WTC11 (cell line): ENCODE results near the gene LPAR3. TPM values are rescaled to one million over a fixed set of nuclear protein-coding genes. Genes with fewer than 3 reads are reported as not detected.

Experiments
- ATAC-seq: fragments of 200-7000 bp; cut with Tn5 transposase; 2 replicates; pipeline ENCODE4 v1.10.0; 2021; ENCODE audit warnings: mild to moderate bottlenecking, moderate library complexity
- CTCF ChIA-PET: fragments of 300-600 bp; sonication (Branson Sonifier 250); formaldehyde crosslinking; loops from one replicate; lab custom pipeline; 2021; ENCODE audit warnings: antibody characterized with exemption; lab: Charles Lee
- POLR2A ChIA-PET: fragments of 350-600 bp; sonication (Branson Sonifier 250); formaldehyde crosslinking; loops from one replicate; lab custom pipeline; 2021; ENCODE audit warnings: antibody characterized with exemption; lab: Charles Lee
- DNase-seq: peaks from one replicate; pipeline ENCODE4 v3.0.0; 2021; ENCODE audit warnings: low spot score
- H3K27ac Mint-ChIP-seq: 2 replicates; pipeline ENCODE4 v1.8.0; 2021; ENCODE audit warnings: mixed read lengths
- H3K27me3 Mint-ChIP-seq: 2 replicates; pipeline ENCODE4 v1.8.0; 2021; ENCODE audit warnings: low read depth, mild to moderate bottlenecking, moderate library complexity, mixed read lengths
- H3K36me3 Mint-ChIP-seq: 2 replicates; pipeline ENCODE4 v1.8.0; 2021; ENCODE audit warnings: mixed read lengths
- H3K4me1 Mint-ChIP-seq: 2 replicates; pipeline ENCODE4 v1.8.0; 2022; ENCODE audit warnings: mixed read lengths
- H3K4me3 Mint-ChIP-seq: 2 replicates; pipeline ENCODE4 v1.8.0; 2021; ENCODE audit warnings: mild to moderate bottlenecking, moderate library complexity, mixed read lengths
- H3K9me3 Mint-ChIP-seq: 2 replicates; pipeline ENCODE4 v1.8.0; 2021; ENCODE audit warnings: mixed read lengths
- ATF1 ChIP-seq: sonication (generic); formaldehyde crosslinking; IDR thresholded peaks from 2 replicates; pipeline ENCODE4 v1.8.1; 2023; ENCODE audit warnings: mild to moderate bottlenecking, moderate library complexity, missing genetic modification reagents
- ELF4 ChIP-seq: sonication (generic); formaldehyde crosslinking; IDR thresholded peaks from 2 replicates; pipeline ENCODE4 v1.8.1; 2022; ENCODE audit warnings: low read depth, mild to moderate bottlenecking, moderate library complexity, missing genetic modification reagents
- ETV6 ChIP-seq: sonication (generic); formaldehyde crosslinking; IDR thresholded peaks from 2 replicates; pipeline ENCODE4 v1.8.1; 2022; ENCODE audit warnings: mild to moderate bottlenecking, missing genetic modification reagents
- GABPB1 ChIP-seq: sonication (generic); formaldehyde crosslinking; IDR thresholded peaks from 2 replicates; pipeline ENCODE4 v1.8.1; 2023; ENCODE audit warnings: mild to moderate bottlenecking, missing genetic modification reagents
- MXD4 ChIP-seq: fragments of 250-450 bp; sonication (Bioruptor Pico); IDR thresholded peaks from 2 replicates; pipeline ENCODE4 v1.8.0; 2021; ENCODE audit warnings: mild to moderate bottlenecking, moderate library complexity, borderline replicate concordance
- NR3C1 ChIP-seq: sonication (generic); formaldehyde crosslinking; conservative IDR thresholded peaks from 2 replicates; pipeline ENCODE4 v1.8.1; 2023; ENCODE audit warnings: low read depth, mild to moderate bottlenecking, missing genetic modification reagents
- OVOL2 ChIP-seq: fragments of 250-450 bp; sonication (Bioruptor Pico); IDR thresholded peaks from 2 replicates; pipeline ENCODE4 v1.9.0; 2021; ENCODE audit warnings: mild to moderate bottlenecking, borderline replicate concordance
- RORB ChIP-seq: fragments of 250-450 bp; sonication (Bioruptor Pico); IDR thresholded peaks from 2 replicates; pipeline ENCODE4 v1.9.0; 2021; ENCODE audit warnings: mild to moderate bottlenecking
- TCF7 ChIP-seq: sonication (generic); formaldehyde crosslinking; IDR thresholded peaks from 2 replicates; pipeline ENCODE4 v1.8.0; 2022; ENCODE audit warnings: mild to moderate bottlenecking, low read depth, missing genetic modification reagents, moderate library complexity
- ZNF138 ChIP-seq: sonication (generic); formaldehyde crosslinking; conservative IDR thresholded peaks from 2 replicates; pipeline ENCODE4 v1.8.1; 2022; ENCODE audit warnings: mild to moderate bottlenecking, moderate library complexity, missing genetic modification reagents
- ZNF232 ChIP-seq: sonication (generic); formaldehyde crosslinking; IDR thresholded peaks from 2 replicates; pipeline ENCODE4 v1.8.0; 2022; ENCODE audit warnings: mild to moderate bottlenecking, missing genetic modification reagents
- ZNF317 ChIP-seq: sonication (generic); formaldehyde crosslinking; IDR thresholded peaks from 2 replicates; pipeline ENCODE4 v1.8.1; 2023; ENCODE audit warnings: low read depth, mild to moderate bottlenecking, moderate library complexity, missing genetic modification reagents, borderline replicate concordance
- total RNA-seq: library from RNA; stranded (reverse); gene quantifications from 3 replicates; pipeline ENCODE4 v1.2.3, GENCODE V29; 2021
- TF ChIP-seq, protein P1 (sequence below): fragments of 250-450 bp; sonication (Bioruptor Pico); IDR thresholded peaks from 2 replicates; pipeline ENCODE4 v1.9.0; 2021; ENCODE audit warnings: moderate library complexity, mild to moderate bottlenecking, inconsistent platforms, borderline replicate concordance
- TF ChIP-seq, protein P2 (sequence below): sonication (generic); formaldehyde crosslinking; IDR thresholded peaks from 2 replicates; pipeline ENCODE4 v1.8.0; 2023; ENCODE audit warnings: mild to moderate bottlenecking, missing genetic modification reagents
- TF ChIP-seq, protein P3 (sequence below): sonication (generic); formaldehyde crosslinking; conservative IDR thresholded peaks from 2 replicates; pipeline ENCODE4 v1.8.1; 2023; ENCODE audit warnings: mild to moderate bottlenecking, low read depth, missing genetic modification reagents, moderate library complexity
- TF ChIP-seq, protein P4 (sequence below): sonication (generic); formaldehyde crosslinking; IDR thresholded peaks from 2 replicates; pipeline ENCODE4 v1.8.1; 2023; ENCODE audit warnings: mild to moderate bottlenecking, missing genetic modification reagents, moderate library complexity
- TF ChIP-seq, protein P5 (sequence below): sonication (generic); formaldehyde crosslinking; IDR thresholded peaks from 2 replicates; pipeline ENCODE4 v1.8.0; 2022; ENCODE audit warnings: missing genetic modification reagents

The LPAR3 gene
- total RNA-seq, 1 experiment from 2014 or later = 33.3 TPM

DNA sequence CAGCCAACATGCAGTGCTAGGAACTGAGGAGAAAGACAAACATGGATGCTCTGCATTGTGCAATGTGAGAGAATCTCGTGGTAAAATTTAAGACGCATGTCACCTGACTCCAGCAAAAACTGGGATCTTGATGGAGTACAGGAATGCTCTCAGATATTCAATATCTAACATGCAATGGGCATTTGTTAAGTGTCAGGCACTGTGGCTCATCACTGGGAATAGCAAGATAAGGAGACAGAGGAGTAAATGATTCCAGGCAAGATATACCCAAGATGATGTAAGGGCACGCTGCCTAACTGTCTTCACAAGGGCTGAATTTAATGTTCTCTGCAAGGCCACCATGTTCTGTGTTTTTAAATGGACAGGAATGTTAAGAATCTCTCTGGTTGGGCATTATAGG, 67.8 kb downstream of the LPAR3 start:
- no peak for TF ChIP-seq ATF1
- no peak for TF ChIP-seq TCF7 (CRISPR knock-in tag)
- TF ChIP-seq NR3C1 (CRISPR knock-in tag) = no peak
- TF ChIP-seq, protein P1, sequence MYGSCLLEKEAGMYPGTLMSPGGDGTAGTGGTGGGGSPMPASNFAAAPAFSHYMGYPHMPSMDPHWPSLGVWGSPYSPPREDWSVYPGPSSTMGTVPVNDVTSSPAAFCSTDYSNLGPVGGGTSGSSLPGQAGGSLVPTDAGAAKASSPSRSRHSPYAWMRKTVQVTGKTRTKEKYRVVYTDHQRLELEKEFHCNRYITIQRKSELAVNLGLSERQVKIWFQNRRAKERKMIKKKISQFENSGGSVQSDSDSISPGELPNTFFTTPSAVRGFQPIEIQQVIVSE (CRISPR knock-in tag) = no peak
- TF ChIP-seq, protein P2, sequence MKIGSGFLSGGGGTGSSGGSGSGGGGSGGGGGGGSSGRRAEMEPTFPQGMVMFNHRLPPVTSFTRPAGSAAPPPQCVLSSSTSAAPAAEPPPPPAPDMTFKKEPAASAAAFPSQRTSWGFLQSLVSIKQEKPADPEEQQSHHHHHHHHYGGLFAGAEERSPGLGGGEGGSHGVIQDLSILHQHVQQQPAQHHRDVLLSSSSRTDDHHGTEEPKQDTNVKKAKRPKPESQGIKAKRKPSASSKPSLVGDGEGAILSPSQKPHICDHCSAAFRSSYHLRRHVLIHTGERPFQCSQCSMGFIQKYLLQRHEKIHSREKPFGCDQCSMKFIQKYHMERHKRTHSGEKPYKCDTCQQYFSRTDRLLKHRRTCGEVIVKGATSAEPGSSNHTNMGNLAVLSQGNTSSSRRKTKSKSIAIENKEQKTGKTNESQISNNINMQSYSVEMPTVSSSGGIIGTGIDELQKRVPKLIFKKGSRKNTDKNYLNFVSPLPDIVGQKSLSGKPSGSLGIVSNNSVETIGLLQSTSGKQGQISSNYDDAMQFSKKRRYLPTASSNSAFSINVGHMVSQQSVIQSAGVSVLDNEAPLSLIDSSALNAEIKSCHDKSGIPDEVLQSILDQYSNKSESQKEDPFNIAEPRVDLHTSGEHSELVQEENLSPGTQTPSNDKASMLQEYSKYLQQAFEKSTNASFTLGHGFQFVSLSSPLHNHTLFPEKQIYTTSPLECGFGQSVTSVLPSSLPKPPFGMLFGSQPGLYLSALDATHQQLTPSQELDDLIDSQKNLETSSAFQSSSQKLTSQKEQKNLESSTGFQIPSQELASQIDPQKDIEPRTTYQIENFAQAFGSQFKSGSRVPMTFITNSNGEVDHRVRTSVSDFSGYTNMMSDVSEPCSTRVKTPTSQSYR = no peak
- TF ChIP-seq ELF4 (CRISPR knock-in tag) = no peak
- TF ChIP-seq, protein P3, sequence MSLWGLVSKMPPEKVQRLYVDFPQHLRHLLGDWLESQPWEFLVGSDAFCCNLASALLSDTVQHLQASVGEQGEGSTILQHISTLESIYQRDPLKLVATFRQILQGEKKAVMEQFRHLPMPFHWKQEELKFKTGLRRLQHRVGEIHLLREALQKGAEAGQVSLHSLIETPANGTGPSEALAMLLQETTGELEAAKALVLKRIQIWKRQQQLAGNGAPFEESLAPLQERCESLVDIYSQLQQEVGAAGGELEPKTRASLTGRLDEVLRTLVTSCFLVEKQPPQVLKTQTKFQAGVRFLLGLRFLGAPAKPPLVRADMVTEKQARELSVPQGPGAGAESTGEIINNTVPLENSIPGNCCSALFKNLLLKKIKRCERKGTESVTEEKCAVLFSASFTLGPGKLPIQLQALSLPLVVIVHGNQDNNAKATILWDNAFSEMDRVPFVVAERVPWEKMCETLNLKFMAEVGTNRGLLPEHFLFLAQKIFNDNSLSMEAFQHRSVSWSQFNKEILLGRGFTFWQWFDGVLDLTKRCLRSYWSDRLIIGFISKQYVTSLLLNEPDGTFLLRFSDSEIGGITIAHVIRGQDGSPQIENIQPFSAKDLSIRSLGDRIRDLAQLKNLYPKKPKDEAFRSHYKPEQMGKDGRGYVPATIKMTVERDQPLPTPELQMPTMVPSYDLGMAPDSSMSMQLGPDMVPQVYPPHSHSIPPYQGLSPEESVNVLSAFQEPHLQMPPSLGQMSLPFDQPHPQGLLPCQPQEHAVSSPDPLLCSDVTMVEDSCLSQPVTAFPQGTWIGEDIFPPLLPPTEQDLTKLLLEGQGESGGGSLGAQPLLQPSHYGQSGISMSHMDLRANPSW = no peak
- TF ChIP-seq MXD4 (CRISPR knock-in tag) = no peak
- no peak for TF ChIP-seq RORB (CRISPR knock-in tag)
- TF ChIP-seq, protein P4, sequence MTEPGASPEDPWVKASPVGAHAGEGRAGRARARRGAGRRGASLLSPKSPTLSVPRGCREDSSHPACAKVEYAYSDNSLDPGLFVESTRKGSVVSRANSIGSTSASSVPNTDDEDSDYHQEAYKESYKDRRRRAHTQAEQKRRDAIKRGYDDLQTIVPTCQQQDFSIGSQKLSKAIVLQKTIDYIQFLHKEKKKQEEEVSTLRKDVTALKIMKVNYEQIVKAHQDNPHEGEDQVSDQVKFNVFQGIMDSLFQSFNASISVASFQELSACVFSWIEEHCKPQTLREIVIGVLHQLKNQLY (CRISPR knock-in tag) = no peak
- no peak for TF ChIP-seq ZNF138 (CRISPR knock-in tag)
- no peak for TF ChIP-seq GABPB1
- no peak for TF ChIP-seq ZNF232 (CRISPR knock-in tag)
- no peak for TF ChIP-seq ZNF317 (CRISPR knock-in tag)
- no peak for TF ChIP-seq ETV6 (CRISPR knock-in tag)
- TF ChIP-seq, protein P5, sequence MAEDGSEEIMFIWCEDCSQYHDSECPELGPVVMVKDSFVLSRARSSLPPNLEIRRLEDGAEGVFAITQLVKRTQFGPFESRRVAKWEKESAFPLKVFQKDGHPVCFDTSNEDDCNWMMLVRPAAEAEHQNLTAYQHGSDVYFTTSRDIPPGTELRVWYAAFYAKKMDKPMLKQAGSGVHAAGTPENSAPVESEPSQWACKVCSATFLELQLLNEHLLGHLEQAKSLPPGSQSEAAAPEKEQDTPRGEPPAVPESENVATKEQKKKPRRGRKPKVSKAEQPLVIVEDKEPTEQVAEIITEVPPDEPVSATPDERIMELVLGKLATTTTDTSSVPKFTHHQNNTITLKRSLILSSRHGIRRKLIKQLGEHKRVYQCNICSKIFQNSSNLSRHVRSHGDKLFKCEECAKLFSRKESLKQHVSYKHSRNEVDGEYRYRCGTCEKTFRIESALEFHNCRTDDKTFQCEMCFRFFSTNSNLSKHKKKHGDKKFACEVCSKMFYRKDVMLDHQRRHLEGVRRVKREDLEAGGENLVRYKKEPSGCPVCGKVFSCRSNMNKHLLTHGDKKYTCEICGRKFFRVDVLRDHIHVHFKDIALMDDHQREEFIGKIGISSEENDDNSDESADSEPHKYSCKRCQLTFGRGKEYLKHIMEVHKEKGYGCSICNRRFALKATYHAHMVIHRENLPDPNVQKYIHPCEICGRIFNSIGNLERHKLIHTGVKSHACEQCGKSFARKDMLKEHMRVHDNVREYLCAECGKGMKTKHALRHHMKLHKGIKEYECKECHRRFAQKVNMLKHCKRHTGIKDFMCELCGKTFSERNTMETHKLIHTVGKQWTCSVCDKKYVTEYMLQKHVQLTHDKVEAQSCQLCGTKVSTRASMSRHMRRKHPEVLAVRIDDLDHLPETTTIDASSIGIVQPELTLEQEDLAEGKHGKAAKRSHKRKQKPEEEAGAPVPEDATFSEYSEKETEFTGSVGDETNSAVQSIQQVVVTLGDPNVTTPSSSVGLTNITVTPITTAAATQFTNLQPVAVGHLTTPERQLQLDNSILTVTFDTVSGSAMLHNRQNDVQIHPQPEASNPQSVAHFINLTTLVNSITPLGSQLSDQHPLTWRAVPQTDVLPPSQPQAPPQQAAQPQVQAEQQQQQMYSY (CRISPR knock-in tag) = no peak
- no peak for TF ChIP-seq OVOL2
- POLR2A ChIA-PET = no interaction called here
- Mint-ChIP-seq H3K9me3 (no peaks in the 10 kb centered on the region), H3K4me3 (no peak overlapping the region), H3K27me3 (no peaks in the 10 kb centered on the region; the same call in 1 of the 2 replicates), H3K36me3 (peaks cover 3% of the 10 kb centered on the region; the same call in 1 of the 2 replicates), H3K4me1 (peaks cover 21% of the 10 kb centered on the region), H3K27ac (no peak overlapping the region; the same call in 1 of the 2 replicates)
- DNase-seq (no peak), ATAC-seq (peak; percentile 62)
- CTCF ChIA-PET = no interaction called here
